Small intestine (tissue), 7 donors: ENCODE results near the gene ANAPC13. TPM values are rescaled to one million over a fixed set of nuclear protein-coding genes. Genes with fewer than 3 reads are reported as not detected.

Experiments used
- DNase-seq, 2 donors: peaks; one replicate each; pipeline versions ENCODE4 v3.0.0 to v3.0.0-alpha.2; 2013
- FAIRE-seq: peaks from 2 replicates; lab custom pipeline; 2012; peaks lifted over from hg19 to GRCh38; lab: Jason Lieb, UNC
- H3K27ac ChIP-seq, 3 donors: one replicate each; pipeline ENCODE4 v1.5.1; 2013; ENCODE audit warnings: low read length in 2 of 3, mild to moderate bottlenecking in 2 of 3, control low read depth in 1 of 3, inconsistent platforms in 1 of 3, low read depth in 1 of 3, moderate library complexity in 1 of 3
- H3K27me3 ChIP-seq, 3 donors: one replicate each; pipeline ENCODE4 v1.6.1; 2013; ENCODE audit warnings: low read length in 3 of 3, inconsistent platforms in 1 of 3; ENCODE audit not compliant: control insufficient read depth in 3 of 3, insufficient read depth in 3 of 3
- H3K36me3 ChIP-seq, 3 donors: one replicate each; pipeline ENCODE4 v1.6.1; 2013; ENCODE audit warnings: low read length in 3 of 3, inconsistent platforms in 1 of 3, low read depth in 1 of 3, mild to moderate bottlenecking in 1 of 3, moderate library complexity in 1 of 3; ENCODE audit not compliant: control insufficient read depth in 3 of 3, insufficient read depth in 2 of 3
- H3K4me1 ChIP-seq, 3 donors: one replicate each; pipeline ENCODE4 v1.6.1; 2013; ENCODE audit warnings: low read length in 2 of 3, inconsistent platforms in 1 of 3, low read depth in 1 of 3, mild to moderate bottlenecking in 1 of 3, moderate library complexity in 1 of 3; ENCODE audit not compliant: control insufficient read depth in 3 of 3, insufficient read depth in 2 of 3
- H3K4me3 ChIP-seq, 3 donors: one replicate each; pipeline ENCODE4 v1.5.1; 2013; ENCODE audit warnings: low read length in 3 of 3, control low read depth in 1 of 3, inconsistent platforms in 1 of 3, low read depth in 1 of 3, mild to moderate bottlenecking in 1 of 3, moderate library complexity in 1 of 3
- H3K9me3 ChIP-seq, 2 donors: one replicate each; pipeline ENCODE4 v1.6.1; 2013; ENCODE audit warnings: low read depth in 1 of 2, low read length in 1 of 2; ENCODE audit not compliant: control insufficient read depth in 2 of 2, insufficient read depth in 1 of 2
- WGBS, 3 donors: extraction: QIAGEN DNeasy Blood & Tissue Kit; methylation state at CpG; one replicate each; pipeline ENCODE4 v1.1.7; 2013; 5-methylcytosine and 5-hydroxymethylcytosine counted together
- polyA plus RNA-seq, 4 donors: library from polyadenylated mRNA; stranded (reverse) in 3 of 4; unstranded in 1 of 4; fragments of 200-250 nt in 3 of 4; fragments of 120-200 nt in 1 of 4; gene quantifications; one replicate each; pipeline versions ENCODE4 v1.2.1 to v1.2.3, GENCODE V29; 2013
- donor health status: healthy with polysubstance abuse.
- donor health status: control.
- donor health status: control.
- donor health status: Bipolar disorder and iron deficiency.
- donor health status: healthy.

The ANAPC13 gene
- polyA plus RNA-seq, 4 donors = 45.6 to 72.7 (median 65.8) TPM

DNA sequence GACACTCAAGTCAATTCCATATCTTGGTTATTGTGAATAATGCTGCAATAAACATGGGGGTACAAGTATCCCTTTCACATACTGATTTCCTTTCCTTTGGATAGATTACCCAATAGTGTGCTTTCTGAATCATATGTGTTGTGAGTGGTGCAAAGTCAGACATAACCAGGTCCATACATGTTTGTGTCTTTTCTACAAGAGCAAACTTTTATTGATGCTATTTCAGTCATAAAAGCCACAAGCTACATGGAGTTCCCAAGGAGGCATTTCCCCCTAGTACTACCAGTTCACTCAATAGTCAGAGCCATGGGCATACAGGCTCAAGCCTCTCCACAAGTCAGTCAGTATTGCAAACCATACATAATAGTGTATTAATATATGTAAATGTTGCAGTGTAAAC is 10.2 kb upstream of the ANAPC13 start:
- no peak for FAIRE-seq

DNA sequence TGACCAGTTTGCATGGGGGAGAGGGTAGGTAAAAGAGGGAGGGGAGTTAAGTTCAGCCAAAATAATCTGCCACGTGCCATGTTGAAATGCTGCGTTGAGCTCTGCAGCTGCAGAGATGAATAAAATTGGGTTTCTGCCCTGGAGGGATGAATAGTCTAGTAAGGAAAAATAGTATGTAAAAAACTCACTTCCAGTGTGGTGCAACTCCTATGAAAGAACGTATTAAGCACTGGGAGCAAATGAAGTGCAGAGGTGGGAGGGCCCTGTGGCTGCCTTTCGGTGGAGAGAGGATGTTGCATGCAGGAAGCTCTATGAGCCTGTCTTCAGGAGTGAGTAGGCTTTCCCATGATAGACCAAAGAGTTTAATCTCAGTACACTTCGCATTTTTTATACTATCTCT is 8.7 kb upstream of the ANAPC13 start:
- FAIRE-seq (no peak), DNase-seq (no peak)
- Histone ChIP-seq H3K4me1 (no peaks in the 10 kb centered on the region), H3K27me3 (no peaks in the 10 kb centered on the region), H3K9me3 (no peaks in the 10 kb centered on the region), H3K36me3 (peaks cover 2 to 9% (median 2%) of the 10 kb centered on the region in 3 donors), H3K4me3 (no peak overlapping the region), H3K27ac (no peak overlapping the region)
- 85 to 96% (median 95%) methylated on average over 5 of the region's 5 CpGs for WGBS, 3 donors

More for the DNA sequence above, 10.2 kb upstream of the ANAPC13 start:
- H3K4me1 ChIP-seq = no peaks in the 10 kb centered on the region
- no peaks in the 10 kb centered on the region for H3K9me3 ChIP-seq
- H3K36me3 ChIP-seq = peaks cover 2 to 9% (median 2%) of the 10 kb centered on the region in 3 donors
- no peak overlapping the region for H3K27ac ChIP-seq
- DNase-seq = no peak
- no peak overlapping the region for H3K4me3 ChIP-seq
- H3K27me3 ChIP-seq = no peaks in the 10 kb centered on the region

DNA sequence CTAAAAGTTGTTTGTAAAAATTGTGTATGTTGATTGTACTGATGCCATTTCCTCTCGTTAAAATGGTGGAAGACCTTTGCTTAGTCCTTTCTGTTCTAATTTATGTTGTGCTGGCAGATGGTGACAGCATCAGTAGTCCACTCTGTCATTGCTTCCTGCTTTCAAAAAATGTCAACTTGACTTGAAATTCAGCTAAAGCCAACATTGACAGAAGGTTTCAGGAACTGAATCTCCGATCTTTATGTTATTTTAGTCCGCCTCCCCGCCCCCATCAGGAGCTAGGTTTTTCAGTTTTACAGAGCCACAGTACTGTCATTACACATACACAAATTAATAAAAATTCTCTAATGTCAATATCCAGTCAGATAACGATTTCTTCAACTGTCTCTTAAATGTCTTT is 1.6 kb upstream of the ANAPC13 start:
- no peaks in the 10 kb centered on the region for H3K27me3 ChIP-seq
- H3K4me3 ChIP-seq = no peak overlapping the region
- 41 to 52% (median 51%) methylated on average over 5 of the region's 5 CpGs for WGBS, 3 donors
- H3K4me1 ChIP-seq = peaks cover 2 to 10% (median 7%) of the 10 kb centered on the region in 3 donors
- H3K27ac ChIP-seq = no peak overlapping the region
- FAIRE-seq (no peak), DNase-seq (no peak)
- H3K9me3 ChIP-seq = no peaks in the 10 kb centered on the region
- peaks cover 0 to 3% (median 1%) of the 10 kb centered on the region in 3 donors for H3K36me3 ChIP-seq

DNA sequence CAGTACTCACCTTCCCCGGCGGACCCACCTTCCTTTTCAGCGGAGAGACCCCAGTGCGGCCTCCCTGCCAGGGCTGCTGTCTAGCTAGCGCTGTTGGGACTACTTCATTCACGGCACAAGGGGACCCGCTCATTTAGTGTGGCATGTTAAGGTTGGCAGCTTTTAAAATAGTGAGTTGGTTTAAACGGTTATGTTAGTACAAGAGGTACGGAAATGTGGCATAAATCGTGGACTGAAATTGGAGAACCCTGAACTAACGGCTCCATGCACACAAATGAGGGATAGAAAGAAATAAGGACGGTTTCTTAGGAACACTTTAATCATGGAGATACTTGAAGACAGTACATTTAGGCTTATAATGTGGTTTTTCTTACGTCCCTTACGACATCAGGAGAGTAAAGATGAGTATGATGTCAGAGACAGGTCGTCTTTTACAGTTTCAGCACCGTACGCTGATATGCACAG is 824 bp upstream of the ANAPC13 start:
- Histone ChIP-seq H3K27me3 (no peaks in the 10 kb centered on the region), H3K27ac (peak overlapping the region; percentile 89 to 95 (median 95)), H3K9me3 (no peaks in the 10 kb centered on the region), H3K4me3 (peak overlapping the region; percentile 52 to 96 (median 91)), H3K36me3 (peaks cover under 1 to 5% (median 3%) of the 10 kb centered on the region in 3 donors), H3K4me1 (peaks cover 2 to 10% (median 7%) of the 10 kb centered on the region in 3 donors)
- 1% methylated on average over 17 of the region's 17 CpGs for WGBS, 3 donors
- FAIRE-seq = no peak
- DNase-seq = peak in 1 of 2 donors; percentile 26

DNA sequence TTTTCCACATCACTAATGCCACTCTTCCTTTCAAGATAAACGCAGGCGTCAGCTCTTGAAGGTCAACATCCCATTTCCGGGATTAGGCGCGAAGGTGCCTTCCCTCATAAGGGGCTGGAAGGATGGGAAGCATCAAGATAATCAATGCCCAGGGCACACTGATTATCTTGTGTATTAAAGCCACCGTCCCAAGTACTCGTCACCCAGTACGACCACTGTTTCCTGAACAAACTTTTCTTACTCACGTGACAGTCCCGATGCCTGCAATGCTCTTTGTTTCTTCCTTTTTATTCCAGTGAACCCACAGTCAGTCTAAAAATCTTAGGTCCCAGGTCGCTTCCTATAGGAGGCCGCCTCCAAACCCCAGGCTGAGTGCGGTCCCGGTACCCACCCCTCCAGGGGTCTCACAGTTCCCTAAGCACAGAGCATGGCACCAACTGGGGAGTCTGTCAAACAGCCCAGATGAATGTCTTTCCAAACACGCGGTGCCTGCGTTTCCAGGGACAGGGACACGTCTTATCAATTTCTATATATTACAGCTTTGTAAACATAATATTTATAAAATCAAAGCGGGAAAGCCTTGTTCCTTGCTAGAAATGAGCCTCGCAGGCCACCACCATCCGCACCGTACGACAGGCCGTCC is 589 bp downstream of the ANAPC13 start:
- no peak for FAIRE-seq

DNA sequence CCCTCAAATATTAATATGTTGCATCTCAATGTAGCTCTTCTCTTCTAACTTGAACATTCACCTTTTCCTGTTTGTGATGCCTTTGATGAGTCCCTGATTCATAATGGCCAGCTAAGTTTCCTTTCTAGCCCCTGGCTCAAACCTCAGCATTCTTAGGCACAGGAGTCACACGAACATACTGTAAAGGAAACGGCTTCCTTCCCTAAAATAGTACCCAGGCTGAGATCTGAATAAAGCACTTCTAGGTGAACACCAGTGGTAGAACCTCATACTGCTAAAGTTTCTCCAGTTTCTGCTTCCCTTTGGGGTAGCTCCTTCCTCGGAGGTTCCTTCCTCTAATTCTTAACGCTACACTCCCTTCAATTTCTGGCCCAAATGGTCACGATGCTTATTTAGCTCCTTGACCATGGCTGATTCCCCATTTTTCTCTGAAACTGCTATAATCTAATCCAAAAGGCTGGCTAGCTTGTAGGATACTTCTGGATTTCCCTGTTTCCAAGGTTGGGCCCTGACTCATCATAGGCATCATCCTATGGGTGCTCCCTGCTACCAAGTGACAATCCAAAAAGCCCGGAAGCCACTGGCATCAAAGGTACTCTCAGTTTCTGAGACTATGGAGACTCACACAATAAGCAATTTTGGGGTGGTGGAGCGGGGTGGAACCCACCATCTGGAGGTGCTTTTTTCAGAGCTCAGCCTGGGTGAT is 2.4 kb downstream of the ANAPC13 start:
- no peak overlapping the region for H3K4me3 ChIP-seq
- WGBS, 3 donors = 74 to 91% (median 84%) methylated on average over 7 of the region's 7 CpGs
- peak overlapping the region in 1 of 3 donors; percentile 73 for H3K27ac ChIP-seq
- H3K9me3 ChIP-seq = no peaks in the 10 kb centered on the region
- DNase-seq = no peak
- no peak for FAIRE-seq
- H3K27me3 ChIP-seq = no peaks in the 10 kb centered on the region
- H3K4me1 ChIP-seq = peaks cover 2 to 10% (median 7%) of the 10 kb centered on the region in 3 donors
- peaks cover 10 to 19% (median 13%) of the 10 kb centered on the region in 3 donors for H3K36me3 ChIP-seq

More for the DNA sequence above, 589 bp downstream of the ANAPC13 start:
- Histone ChIP-seq H3K9me3 (no peaks in the 10 kb centered on the region), H3K27ac (peak overlapping the region; percentile 95 to 96 (median 95)), H3K27me3 (no peaks in the 10 kb centered on the region), H3K4me1 (peaks cover 2 to 10% (median 7%) of the 10 kb centered on the region in 3 donors), H3K36me3 (peaks cover 10 to 11% (median 11%) of the 10 kb centered on the region in 3 donors), H3K4me3 (peak overlapping the region; percentile 52 to 96 (median 91))
- DNase-seq = peak; percentile 66 to 77
- 0% methylated on average over 24 of the region's 24 CpGs for WGBS, 3 donors

DNA sequence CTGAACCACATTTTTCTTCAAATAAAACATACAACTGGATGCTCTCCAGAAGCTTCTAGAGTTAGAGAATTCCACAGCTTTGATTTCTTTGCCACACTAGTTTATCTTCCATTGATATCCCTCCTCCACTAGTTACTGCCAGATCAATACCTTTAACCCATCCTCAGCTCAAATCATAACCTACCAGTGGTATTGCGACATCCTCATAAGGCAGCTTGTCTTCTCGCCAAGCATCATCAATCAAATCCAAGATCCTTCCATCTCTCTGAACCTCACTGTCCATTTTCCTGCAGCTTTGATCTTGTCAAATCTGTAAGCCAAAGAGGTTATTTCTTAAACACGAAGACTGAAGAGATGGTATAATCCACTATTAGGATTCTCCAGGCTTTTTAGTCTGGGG is 3.2 kb downstream of the ANAPC13 start:
- Histone ChIP-seq H3K9me3 (no peaks in the 10 kb centered on the region), H3K4me3 (no peak overlapping the region), H3K27ac (peak overlapping the region in 1 of 3 donors; percentile 73), H3K36me3 (peaks cover 10 to 24% (median 13%) of the 10 kb centered on the region in 3 donors), H3K4me1 (peaks cover 2 to 10% (median 5%) of the 10 kb centered on the region in 3 donors), H3K27me3 (no peaks in the 10 kb centered on the region)
- 89 to 92% (median 91%) methylated on average over 3 of the region's 3 CpGs for WGBS, 3 donors
- DNase-seq (no peak), FAIRE-seq (no peak)

DNA sequence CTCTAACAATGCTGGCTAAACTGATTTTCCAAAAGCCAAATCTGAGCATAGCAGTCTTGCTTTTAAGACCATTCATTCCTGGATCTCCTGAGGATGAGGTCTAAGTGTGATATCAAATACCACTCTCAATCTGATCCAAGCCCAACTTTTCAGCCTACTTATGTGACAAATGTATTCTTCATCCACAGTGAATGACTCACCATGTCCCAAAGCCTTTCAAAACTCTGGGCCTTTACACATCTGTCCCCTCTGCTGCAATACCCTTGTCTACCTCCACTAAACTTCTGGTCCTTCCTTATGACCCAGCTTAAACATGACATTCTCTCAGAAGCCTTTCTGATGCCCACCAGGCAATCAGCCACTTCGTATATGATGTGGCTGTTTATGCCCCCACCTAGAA is 4.6 kb downstream of the ANAPC13 start:
- H3K36me3 ChIP-seq = peaks cover 13 to 27% (median 20%) of the 10 kb centered on the region in 3 donors
- no peak overlapping the region for H3K27ac ChIP-seq
- H3K4me1 ChIP-seq = peaks cover 0 to 5% (median 2%) of the 10 kb centered on the region in 3 donors
- DNase-seq = no peak
- WGBS, 3 donors = 81 to 83% (median 82%) methylated on average over 1 of the region's 1 CpG
- no peak overlapping the region for H3K4me3 ChIP-seq
- no peaks in the 10 kb centered on the region for H3K9me3 ChIP-seq
- no peaks in the 10 kb centered on the region for H3K27me3 ChIP-seq
- no peak for FAIRE-seq
